Prostate gland (tissue), 2 donors: ENCODE data around the gene ULBP3. TPM values are rescaled to one million over a fixed set of nuclear protein-coding genes. Genes with fewer than 3 reads are reported as not detected.

Source experiments
- DNase-seq: peaks from one replicate; pipeline ENCODE4 v3.0.0-alpha.2; 2019; ENCODE audit warnings: low spot score
- H3K27ac ChIP-seq, 2 donors: fragments of 200-600 bp; sonication (generic); 2 replicates each; pipeline ENCODE4 v1.5.1; 2017 to 2019
- H3K27me3 ChIP-seq: fragments of 200-600 bp; sonication (generic); replicated peaks from 2 replicates; pipeline ENCODE4 v1.5.1; 2019; ENCODE audit not compliant: insufficient read depth
- H3K36me3 ChIP-seq, 2 donors: fragments of 200-600 bp; sonication (generic); 1 replicate in 1 of 2; 2 replicates in 1 of 2; pipeline versions ENCODE4 v1.5.1 to v1.8.1; 2017 to 2019
- H3K4me1 ChIP-seq: fragments of 200-600 bp; sonication (generic); replicated peaks from 2 replicates; pipeline ENCODE4 v1.5.1; 2019
- H3K4me3 ChIP-seq, 2 donors: fragments of 200-600 bp; sonication (generic); 2 replicates each; pipeline ENCODE4 v1.5.1; 2017 to 2019
- H3K9me3 ChIP-seq: fragments of 200-600 bp; sonication (generic); 2 replicates; pipeline ENCODE4 v1.5.1; 2017
- CTCF ChIP-seq, 4 experiments: fragments of 200-600 bp in 2 of 4; fragments of 450-650 bp in 2 of 4; sonication (generic) in 2 of 4; IDR thresholded peaks; 1 replicate in 3 of 4; 2 replicates in 1 of 4; pipeline ENCODE4 v1.5.1; 2016 to 2019; ENCODE audit warnings: antibody characterized with exemption in 4 of 4, mild to moderate bottlenecking in 2 of 4, moderate library complexity in 2 of 4
- POLR2A ChIP-seq: fragments of 450-650 bp; IDR thresholded peaks from one replicate; pipeline ENCODE4 v1.6.1; 2016; ENCODE audit warnings: antibody characterized with exemption, mild to moderate bottlenecking
- POLR2AphosphoS5 ChIP-seq: sonication (generic); formaldehyde crosslinking; IDR thresholded peaks from one replicate; pipeline ENCODE4 v1.6.1; 2017; ENCODE audit warnings: antibody characterized with exemption
- WGBS: methylation state at CpG from one replicate; pipeline ENCODE4 v1.1.5; 2018; 5-methylcytosine and 5-hydroxymethylcytosine counted together
- intact Hi-C: fragments of 100-400 bp; cut with DNase I; formaldehyde crosslinking; loops from one replicate; pipeline ENCODE4 v1.14.2; 2022
- total RNA-seq, 2 donors: library from RNA; depleted of rRNA; stranded (reverse); fragments of >200 nt; gene quantifications; one replicate each; pipeline ENCODE4 v1.1.0, GENCODE V29; 2016

The ULBP3 gene
- total RNA-seq, 2 donors from 2014 or later, result 28.9 TPM; not detected in 1

GRCh38 chr6:150056916-150057315, 12.0 kb downstream of the ULBP3 start:
- Histone ChIP-seq H3K27me3 (peaks cover 4% of the 10 kb centered on the region), H3K36me3 (no peaks in the 10 kb centered on the region), H3K9me3 (no peaks in the 10 kb centered on the region), H3K4me1 (no peaks in the 10 kb centered on the region), H3K27ac (no peak overlapping the region), H3K4me3 (no peak overlapping the region)
- TF ChIP-seq CTCF (IDR thresholded peaks at IDR 0.05) (no peak), POLR2AphosphoS5 (no peak), POLR2A (no peak)
- DNase-seq, result no peak
- intact Hi-C loops, result no loop called here
- 68% methylated on average over 4 of the region's 4 CpGs for WGBS

- WGBS, result 79% methylated on average over 12 of the region's 12 CpGs
- no peaks in the 10 kb centered on the region for H3K9me3 ChIP-seq
- intact Hi-C loops, result no loop called here
- no peak for TF ChIP-seq POLR2AphosphoS5
- no peak for TF ChIP-seq POLR2A
- TF ChIP-seq CTCF (IDR thresholded peaks at IDR 0.05), result no peak
- no peak for DNase-seq
- H3K4me1 ChIP-seq, result no peaks in the 10 kb centered on the region
- H3K27me3 ChIP-seq, result peaks cover 4% of the 10 kb centered on the region
- no peaks in the 10 kb centered on the region for H3K36me3 ChIP-seq
- no peak overlapping the region for H3K27ac ChIP-seq
- no peak overlapping the region for H3K4me3 ChIP-seq
Observed at GRCh38 chr6:150056156-150056555, 12.8 kb downstream of the ULBP3 start.

- Histone ChIP-seq H3K4me1 (no peaks in the 10 kb centered on the region), H3K4me3 (no peak overlapping the region), H3K9me3 (no peaks in the 10 kb centered on the region), H3K36me3 (no peaks in the 10 kb centered on the region), H3K27ac (no peak overlapping the region), H3K27me3 (peaks cover 4% of the 10 kb centered on the region)
- TF ChIP-seq POLR2A (no peak), CTCF (IDR thresholded peaks at IDR 0.05) (no peak), POLR2AphosphoS5 (no peak)
- 87% methylated on average over 10 of the region's 10 CpGs for WGBS
- no peak for DNase-seq
- intact Hi-C loops, result no loop called here
Observed at GRCh38 chr6:150055131-150055530, 13.8 kb downstream of the ULBP3 start.

- no peak for TF ChIP-seq POLR2AphosphoS5
- no peak for TF ChIP-seq POLR2A
- no peak for TF ChIP-seq CTCF (IDR thresholded peaks at IDR 0.05)
- Histone ChIP-seq H3K27me3 (peaks cover 4% of the 10 kb centered on the region), H3K4me3 (no peak overlapping the region), H3K27ac (no peak overlapping the region), H3K4me1 (no peaks in the 10 kb centered on the region), H3K9me3 (no peaks in the 10 kb centered on the region), H3K36me3 (no peaks in the 10 kb centered on the region)
- no peak for DNase-seq
- WGBS, result 89% methylated on average over 11 of the region's 11 CpGs
- intact Hi-C loops, result no loop called here
Observed at GRCh38 chr6:150053450-150053849, 15.5 kb downstream of the ULBP3 start.

- Histone ChIP-seq H3K4me3 (no peak overlapping the region), H3K9me3 (no peaks in the 10 kb centered on the region), H3K27me3 (peaks cover 4% of the 10 kb centered on the region), H3K27ac (no peak overlapping the region), H3K36me3 (no peaks in the 10 kb centered on the region), H3K4me1 (no peaks in the 10 kb centered on the region)
- intact Hi-C loops, result no loop called here
- no peak for DNase-seq
- WGBS, result 65% methylated on average over 4 of the region's 4 CpGs
- TF ChIP-seq POLR2AphosphoS5 (no peak), CTCF (IDR thresholded peaks at IDR 0.05) (no peak), POLR2A (no peak)
Observed at GRCh38 chr6:150050846-150051245, 18.1 kb downstream of the ULBP3 start.
